NOMO-1 treated with DMSO at 0.1 percent for 48 hours (cell line): ENCODE results near the gene CACNB2.

Experiments
- DNase-seq: peaks from one replicate; lab custom pipeline; 2025; ENCODE audit not compliant: unreplicated experiment; lab: John Stamatoyannopoulos, UW

Gene CACNB2

GRCh38 chr10:18500576-18500975, 360.4 kb downstream of the CACNB2 start:
- DNase-seq, result no peak

- DNase-seq, result no peak
Measured at GRCh38 chr10:18501198-18501597, 361.0 kb downstream of the CACNB2 start.

GRCh38 chr10:18501629-18502028, 361.4 kb downstream of the CACNB2 start:
- DNase-seq, result no peak

- DNase-seq, result no peak
Measured at GRCh38 chr10:18504161-18504560, 363.9 kb downstream of the CACNB2 start.

- no peak for DNase-seq
Measured at GRCh38 chr10:18505456-18506118, 365.4 kb downstream of the CACNB2 start.

GRCh38 chr10:18508587-18508986, 368.4 kb downstream of the CACNB2 start:
- no peak for DNase-seq

- DNase-seq, result no peak
Measured at GRCh38 chr10:18514537-18514936, 374.3 kb downstream of the CACNB2 start.

GRCh38 chr10:18516851-18517250, 376.6 kb downstream of the CACNB2 start:
- no peak for DNase-seq

GRCh38 chr10:18523025-18523424, 382.8 kb downstream of the CACNB2 start:
- DNase-seq, result no peak

- no peak for DNase-seq
Measured at GRCh38 chr10:18523858-18524257, 383.6 kb downstream of the CACNB2 start.

GRCh38 chr10:18527687-18528086, 387.5 kb downstream of the CACNB2 start:
- DNase-seq, result no peak

- DNase-seq, result no peak
Measured at GRCh38 chr10:18528292-18528691, 388.1 kb downstream of the CACNB2 start.

GRCh38 chr10:18532881-18533535, 392.8 kb downstream of the CACNB2 start:
- no peak for DNase-seq

- no peak for DNase-seq
Measured at GRCh38 chr10:18533896-18534295, 393.7 kb downstream of the CACNB2 start.

- DNase-seq, result no peak
Measured at GRCh38 chr10:18539335-18539734, 399.1 kb downstream of the CACNB2 start.

- DNase-seq, result no peak
Measured at GRCh38 chr10:18540195-18540594, 400.0 kb downstream of the CACNB2 start.

GRCh38 chr10:18542832-18543231, 402.6 kb downstream of the CACNB2 start:
- no peak for DNase-seq

GRCh38 chr10:18545621-18546305, 405.5 kb downstream of the CACNB2 start:
- DNase-seq, result no peak

- no peak for DNase-seq
Measured at GRCh38 chr10:18549105-18549504, 408.9 kb downstream of the CACNB2 start.

GRCh38 chr10:18551473-18551872, 411.2 kb downstream of the CACNB2 start:
- no peak for DNase-seq

- DNase-seq, result no peak
Measured at GRCh38 chr10:18554479-18554878, 414.3 kb downstream of the CACNB2 start.

- no peak for DNase-seq
Measured at GRCh38 chr10:18556522-18557147, 416.4 kb downstream of the CACNB2 start.
